ENCODE results near the gene SCIMP.

DNA sequence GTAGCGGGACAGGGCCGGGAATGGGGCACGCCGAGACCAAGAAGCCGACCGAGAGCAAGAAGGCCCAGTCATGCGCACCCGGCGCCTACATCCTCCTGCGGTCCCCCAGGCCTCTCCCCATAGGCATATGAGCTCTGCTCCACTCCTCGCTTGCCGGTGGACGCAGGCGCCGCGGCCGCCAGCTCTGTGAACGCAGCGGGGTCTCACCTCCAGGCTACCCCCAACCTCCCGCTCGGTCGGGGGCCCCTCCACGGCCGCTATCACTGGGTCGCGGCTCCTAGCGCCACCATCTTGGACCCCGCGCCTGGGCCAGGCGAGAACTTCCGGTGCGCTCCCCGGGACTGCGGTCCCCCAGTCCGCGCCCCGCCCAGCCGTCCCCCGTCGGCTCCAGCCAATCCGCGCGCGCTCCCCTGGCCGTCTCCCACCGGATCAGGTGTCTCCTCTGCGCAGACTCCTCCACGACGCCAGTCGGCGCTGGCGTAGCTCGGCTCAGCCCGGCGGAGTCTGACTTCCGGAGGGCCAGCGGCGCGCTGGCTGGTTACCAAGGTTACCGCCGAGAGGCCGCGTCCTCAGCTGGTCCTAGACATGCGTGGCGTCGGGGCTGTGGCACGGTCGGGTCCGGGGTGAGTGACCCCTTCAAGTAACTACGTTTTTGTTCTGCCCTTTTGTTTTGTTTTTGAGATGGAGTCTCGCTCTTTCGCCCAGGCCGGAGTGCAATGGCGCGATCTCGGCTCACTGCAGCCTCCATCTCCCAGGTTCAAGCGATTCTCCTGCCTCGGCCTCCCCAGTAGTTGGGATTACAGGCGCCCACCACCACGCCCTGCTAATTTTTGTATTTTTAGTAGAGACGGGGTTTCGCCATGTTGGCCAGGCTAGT lies 42.9 kb downstream of the SCIMP start, which contains the start of gene ZNF594:
- TF ChIP-seq, protein P1, sequence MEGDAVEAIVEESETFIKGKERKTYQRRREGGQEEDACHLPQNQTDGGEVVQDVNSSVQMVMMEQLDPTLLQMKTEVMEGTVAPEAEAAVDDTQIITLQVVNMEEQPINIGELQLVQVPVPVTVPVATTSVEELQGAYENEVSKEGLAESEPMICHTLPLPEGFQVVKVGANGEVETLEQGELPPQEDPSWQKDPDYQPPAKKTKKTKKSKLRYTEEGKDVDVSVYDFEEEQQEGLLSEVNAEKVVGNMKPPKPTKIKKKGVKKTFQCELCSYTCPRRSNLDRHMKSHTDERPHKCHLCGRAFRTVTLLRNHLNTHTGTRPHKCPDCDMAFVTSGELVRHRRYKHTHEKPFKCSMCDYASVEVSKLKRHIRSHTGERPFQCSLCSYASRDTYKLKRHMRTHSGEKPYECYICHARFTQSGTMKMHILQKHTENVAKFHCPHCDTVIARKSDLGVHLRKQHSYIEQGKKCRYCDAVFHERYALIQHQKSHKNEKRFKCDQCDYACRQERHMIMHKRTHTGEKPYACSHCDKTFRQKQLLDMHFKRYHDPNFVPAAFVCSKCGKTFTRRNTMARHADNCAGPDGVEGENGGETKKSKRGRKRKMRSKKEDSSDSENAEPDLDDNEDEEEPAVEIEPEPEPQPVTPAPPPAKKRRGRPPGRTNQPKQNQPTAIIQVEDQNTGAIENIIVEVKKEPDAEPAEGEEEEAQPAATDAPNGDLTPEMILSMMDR (IDR thresholded peaks at IDR 0.05; ENCODE audit: low read depth, low read length) = peak; percentile 58
- no peak for TF ChIP-seq EZH2phosphoT487 (IDR thresholded peaks at IDR 0.05; ENCODE audit: low read depth)
